Fibroblast of villous mesenchyme (primary cell): Measurements from ENCODE around the gene C1S. TPM values are rescaled to one million over a fixed set of nuclear protein-coding genes. Genes with fewer than 3 reads are reported as not detected.
A peak's percentile ranks its signal among the peaks of the same experiment; 100 is the strongest.
"Not testable (repeated sequence)": the region's sequence is repeated elsewhere in the genome, so short reads cannot be mapped to it uniquely, and the experiment has no call there.

ENCODE experiments used
- DNase-seq: peaks from one replicate; pipeline ENCODE4 v3.0.0-alpha.2; 2010; ENCODE audit warnings: low read depth
- H3K4me3 ChIP-seq: 2 replicates; pipeline ENCODE4 v1.5.1; 2011; ENCODE audit warnings: low read depth, mild to moderate bottlenecking, low read length
- CTCF ChIP-seq: IDR thresholded peaks from 2 replicates; pipeline ENCODE4 v1.5.1; 2012; ENCODE audit warnings: low read depth, mild to moderate bottlenecking, low read length; ENCODE audit not compliant: insufficient read depth
- total RNA-seq: library from RNA; depleted of rRNA; stranded (reverse); fragments of >200 nt; gene quantifications from 2 replicates; pipeline ENCODE4 v1.2.3, GENCODE V29; 2012

The C1S gene
- 127 and 146 TPM in 2 replicates for total RNA-seq

GRCh38 chr12:7060353-7060954 is at the start of gene C1S:
Gene C1S (plus strand): TSS chr12:7060718. CDS start chr12:7061913, 1,195 bp downstream.
- TF ChIP-seq CTCF, result peak; percentile 97
- peak; percentile 99 for DNase-seq
- peak within 1 kb of the TSS; percentile 59 for H3K4me3 ChIP-seq

- not testable (repeated sequence) for H3K4me3 ChIP-seq, DNase-seq
Observed at GRCh38 chr12:7011398-7011797, 49.1 kb upstream of the C1S start.

- no peak overlapping the region for H3K4me3 ChIP-seq
- DNase-seq, result no peak
- TF ChIP-seq CTCF, result no peak
Observed at GRCh38 chr12:7012024-7012607, 48.4 kb upstream of the C1S start.

- H3K4me3 ChIP-seq, result no peak overlapping the region
- no peak for TF ChIP-seq CTCF
- no peak for DNase-seq
Observed at GRCh38 chr12:7013101-7013500, 47.4 kb upstream of the C1S start.

- DNase-seq, result peak; percentile 28
- TF ChIP-seq CTCF, result no peak
- H3K4me3 ChIP-seq, result no peak overlapping the region
Observed at GRCh38 chr12:7015555-7016370, 44.8 kb upstream of the C1S start.

- no peak for DNase-seq
- peak overlapping the region; percentile 94 for H3K4me3 ChIP-seq
- no peak for TF ChIP-seq CTCF
Observed at GRCh38 chr12:7016958-7017571, 43.5 kb upstream of the C1S start.

- no peak for DNase-seq
- peak overlapping the region; percentile 94 for H3K4me3 ChIP-seq
- TF ChIP-seq CTCF, result no peak
Observed at GRCh38 chr12:7017870-7018349, 42.6 kb upstream of the C1S start.
